GM18858 (cell line): ENCODE data around the gene ARSD.
"Not testable (repeated sequence)": the region's sequence is repeated elsewhere in the genome, so short reads cannot be mapped to it uniquely, and the experiment has no call there.

Experiments used
- ATAC-seq: cut with Tn5 transposase; IDR thresholded peaks from one replicate; pipeline ENCODE4 v1.9.1; 2021; ENCODE audit not compliant: unreplicated experiment

The ARSD gene

DNA sequence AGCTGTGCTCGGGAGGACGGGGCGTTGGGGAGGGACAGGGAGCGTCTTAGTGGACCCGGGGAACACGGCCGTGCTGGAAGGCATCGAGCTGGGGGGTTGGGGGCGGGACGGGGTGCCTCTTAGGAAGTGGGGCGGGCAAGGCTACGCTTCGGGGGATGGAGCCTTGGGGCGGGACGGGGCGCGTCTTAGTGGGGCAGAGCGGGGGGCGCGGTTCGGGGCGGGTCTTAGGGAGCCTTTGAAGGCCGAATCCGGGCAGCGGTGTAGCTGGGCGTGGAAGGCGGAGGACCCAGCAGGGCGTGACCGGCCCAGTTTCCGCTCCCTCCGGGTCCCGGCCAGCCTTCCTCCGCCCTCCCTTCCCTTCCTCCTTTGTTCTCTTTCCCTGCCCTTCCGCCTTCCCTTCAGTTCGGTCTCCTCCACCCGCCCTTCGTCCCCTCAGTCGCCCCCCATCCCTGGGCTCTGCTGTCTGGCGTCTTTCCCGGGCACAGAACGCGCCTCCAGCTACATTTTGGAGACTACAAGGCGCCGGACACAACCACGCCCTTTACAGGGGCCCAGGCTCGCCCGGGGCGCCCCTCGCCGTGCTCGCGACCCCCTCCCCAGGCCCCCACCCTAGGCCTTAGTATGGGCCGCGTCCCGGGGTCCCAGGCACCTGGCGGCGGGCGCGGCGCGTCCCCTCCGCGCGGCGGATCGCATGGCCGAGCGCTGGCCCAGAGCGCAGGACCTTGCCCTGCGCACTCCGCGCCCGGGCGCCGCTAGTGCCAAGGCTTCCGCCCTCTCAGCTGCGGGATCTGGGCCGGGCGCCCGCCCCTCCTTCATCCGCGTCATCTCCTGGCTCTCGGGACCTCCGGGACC lies at the start of gene ARSD:
Gene ARSD, minus strand, starts transcription at position 757 of the 852 bp plus-strand sequence. Its CDS starts 64 bp downstream, at position 693.
- peak; percentile 86 for ATAC-seq

GRCh38 chrX:2978639-2979038 lies 49.5 kb upstream of the ARSD start:
- ATAC-seq: not testable (repeated sequence)

GRCh38 chrX:2974961-2975360 lies 45.8 kb upstream of the ARSD start:
- ATAC-seq: no peak

DNA sequence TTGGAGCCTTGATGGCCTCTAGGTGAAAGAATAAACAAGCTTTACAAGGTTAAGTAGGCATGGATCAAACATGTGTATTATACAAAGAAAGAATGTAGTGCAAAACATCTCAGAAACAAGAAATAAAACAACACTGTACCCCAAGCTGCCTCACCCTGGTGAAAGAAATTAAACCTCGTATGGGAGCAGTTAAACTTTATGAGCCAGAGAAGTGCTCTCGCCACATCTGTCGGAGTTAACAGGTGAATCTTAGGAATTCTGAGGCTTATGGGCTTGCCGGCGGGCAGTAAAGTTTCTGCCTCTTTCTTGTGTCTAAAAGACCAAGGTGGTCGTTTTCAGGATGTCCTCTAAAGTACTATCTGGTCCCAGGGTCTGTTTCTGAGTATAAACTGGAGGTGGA lies 43.3 kb upstream of the ARSD start:
- ATAC-seq: no peak

- ATAC-seq: no peak
These were observed 39.9 kb upstream of the ARSD start for GRCh38 chrX:2969021-2969420.

GRCh38 chrX:2967998-2968909 lies 39.1 kb upstream of the ARSD start:
- ATAC-seq: no peak

DNA sequence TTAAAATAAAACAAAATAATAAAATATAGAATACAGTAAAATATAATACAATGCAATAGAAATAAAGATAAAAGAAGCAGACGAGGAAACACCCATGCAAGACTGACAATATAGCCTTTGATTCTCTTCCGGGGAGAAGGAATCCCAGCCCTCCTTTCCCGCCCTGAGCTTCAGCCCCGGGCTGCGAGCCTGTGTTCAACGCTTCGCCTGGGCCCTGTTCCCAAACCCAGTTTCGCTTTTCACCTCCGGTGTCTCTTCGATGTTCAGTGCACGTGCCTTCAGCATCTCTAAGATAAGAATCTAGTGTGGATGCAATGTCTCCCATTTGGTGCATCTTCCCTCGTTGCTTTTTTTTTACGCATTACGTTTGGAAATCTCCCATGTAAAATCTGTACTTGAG lies 38.4 kb upstream of the ARSD start:
- no peak for ATAC-seq

- ATAC-seq: no peak
These were observed 37.9 kb upstream of the ARSD start for GRCh38 chrX:2967012-2967411.

GRCh38 chrX:2965965-2966364 lies 36.8 kb upstream of the ARSD start:
- peak; percentile 75 for ATAC-seq

- not testable (repeated sequence) for ATAC-seq
These were observed 35.1 kb upstream of the ARSD start for GRCh38 chrX:2963992-2964794.

DNA sequence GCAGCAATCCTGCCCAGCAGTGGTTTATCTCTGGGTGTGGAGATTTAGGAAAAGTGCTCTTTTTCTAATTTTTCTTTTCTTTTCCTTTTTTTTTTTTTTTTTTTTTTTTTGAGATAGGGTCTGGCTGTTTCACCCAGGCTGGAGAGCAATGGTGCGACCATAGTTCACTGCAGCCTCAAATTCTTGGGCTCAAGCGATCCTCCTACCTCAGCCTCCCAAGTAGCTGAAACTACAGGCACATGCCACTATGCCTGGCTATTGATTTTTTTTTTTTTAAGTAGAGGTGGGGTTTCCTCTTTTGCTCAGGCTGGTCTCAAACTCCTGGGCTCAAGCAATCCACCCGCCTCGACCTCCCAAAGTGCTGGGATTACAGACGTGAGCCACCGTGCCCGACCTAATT lies 34.3 kb upstream of the ARSD start:
- ATAC-seq: not testable (repeated sequence)

- no peak for ATAC-seq
These were observed 33.2 kb upstream of the ARSD start for GRCh38 chrX:2962381-2962780.

GRCh38 chrX:2960861-2961515 lies 31.8 kb upstream of the ARSD start:
- no peak for ATAC-seq

DNA sequence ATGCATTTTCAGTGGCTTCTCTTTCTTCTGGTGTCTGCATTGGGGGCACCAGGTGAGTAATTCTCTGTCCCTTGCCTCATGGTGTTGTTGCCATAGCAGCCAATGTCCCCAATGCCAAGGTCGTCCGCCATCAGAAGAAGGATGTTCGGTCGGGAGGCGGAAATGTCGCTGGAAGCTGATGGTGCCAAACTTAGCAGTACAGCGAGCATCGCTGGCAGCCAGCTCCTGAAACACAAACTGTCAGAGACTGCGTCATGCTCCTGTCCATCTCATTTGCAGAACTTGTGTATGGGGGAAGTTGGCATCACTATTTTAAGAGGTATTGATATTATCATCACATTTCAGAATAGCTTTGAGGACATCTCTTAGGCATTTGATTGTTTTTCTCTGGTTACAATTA lies 29.1 kb upstream of the ARSD start:
- no peak for ATAC-seq

GRCh38 chrX:2955838-2956237 lies 26.7 kb upstream of the ARSD start:
- ATAC-seq: no peak

DNA sequence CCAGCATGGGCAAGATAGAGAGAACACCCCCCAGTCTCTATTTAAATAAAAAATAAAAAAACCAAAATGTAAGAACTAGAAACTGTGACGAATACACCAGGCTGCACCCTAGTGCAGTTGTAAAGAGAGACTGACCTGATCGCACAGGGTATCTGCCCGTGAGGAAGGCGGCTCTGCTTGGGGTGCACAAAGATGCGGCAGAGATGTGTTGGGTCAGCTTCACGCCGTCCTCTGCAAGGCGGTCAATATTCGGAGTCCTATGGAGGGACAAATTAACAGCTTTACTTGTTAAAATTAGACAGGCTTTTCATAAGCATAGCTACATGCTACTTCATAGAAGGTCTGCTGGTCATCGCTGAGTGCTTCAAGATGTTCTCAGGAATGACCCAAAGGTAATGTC lies 26.1 kb upstream of the ARSD start:
- ATAC-seq: no peak

GRCh38 chrX:2954541-2954940 lies 25.4 kb upstream of the ARSD start:
- no peak for ATAC-seq

- ATAC-seq: not testable (repeated sequence)
These were observed 8.8 kb upstream of the ARSD start for GRCh38 chrX:2937942-2938341.

- ATAC-seq: no peak
These were observed 5.9 kb upstream of the ARSD start for GRCh38 chrX:2934715-2935710.
